DND-41 (cell line): ENCODE results near the gene PHLDB2.

ENCODE experiments used
- CTCF ChIP-seq: IDR thresholded peaks from 2 replicates; pipeline ENCODE4 v1.5.1; 2012; ENCODE audit warnings: borderline replicate concordance, low read length, moderate library complexity, mild to moderate bottlenecking; ENCODE audit not compliant: poor library complexity, severe bottlenecking; ENCODE audit errors: extremely low read depth
- EZH2 ChIP-seq: IDR thresholded peaks from 3 replicates; pipeline ENCODE4 v1.6.1; 2012; ENCODE audit warnings: borderline replicate concordance, low read depth, mild to moderate bottlenecking, moderate library complexity, low read length, inconsistent platforms; ENCODE audit not compliant: severe bottlenecking

GRCh38 chr3:111867889-111868426 lies 8.9 kb downstream of the PHLDB2 start:
- no peak for TF ChIP-seq CTCF
- no peak for TF ChIP-seq EZH2
